ENCODE results near the gene ATXN7L1.

DNA sequence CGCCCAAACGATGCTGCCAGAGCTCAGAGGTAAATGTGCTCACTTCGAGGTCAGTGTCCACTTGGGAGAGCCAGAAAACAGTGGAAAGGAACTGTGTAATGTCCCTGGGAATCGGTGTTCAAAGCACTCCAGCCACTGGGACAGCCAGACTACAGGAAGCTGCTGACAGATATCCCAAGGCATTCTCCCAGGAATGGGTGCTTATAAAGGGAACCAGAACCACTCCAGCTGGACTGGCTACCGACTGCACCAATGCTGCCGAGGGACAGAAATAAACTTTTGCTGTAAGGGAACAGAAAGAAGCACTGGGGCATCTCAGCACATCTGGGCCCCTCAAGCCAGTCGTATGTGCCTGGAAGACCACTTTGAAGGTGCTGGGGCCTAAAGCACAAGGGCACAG lies 76.7 kb downstream of the ATXN7L1 start:
- TF ChIP-seq CTCF (conservative IDR thresholded peaks at IDR 0.05; ENCODE audit: low read depth, low read length), result no peak
- TF ChIP-seq RAD21 (IDR thresholded peaks at IDR 0.05; ENCODE audit: low read length), result no peak
- TF ChIP-seq ELK1 (IDR thresholded peaks at IDR 0.05; ENCODE audit: borderline replicate concordance, low read depth, low read length), result no peak
- TF ChIP-seq POLR2A (IDR thresholded peaks at IDR 0.05; ENCODE audit: low read depth, low read length), result no peak
- no peak for TF ChIP-seq MXI1 (IDR thresholded peaks at IDR 0.05; ENCODE audit: borderline replicate concordance, low read depth, low read length)
- TF ChIP-seq SMC3 (IDR thresholded peaks at IDR 0.05; ENCODE audit: low read depth, low read length), result no peak
- TF ChIP-seq MAZ (IDR thresholded peaks at IDR 0.05; ENCODE audit: borderline replicate concordance, low read depth, low read length), result no peak
- TF ChIP-seq MAFK (IDR thresholded peaks at IDR 0.05; ENCODE audit: low read depth, low read length), result no peak
- TF ChIP-seq RCOR1 (IDR thresholded peaks at IDR 0.05; ENCODE audit: insufficient replicate concordance, low read length), result no peak

Data from IMR-90 (cell line).